HG03196 (cell line): Measurements from ENCODE around the gene ARHGAP45.

Experiments
- ATAC-seq: cut with Tn5 transposase; IDR thresholded peaks from one replicate; pipeline ENCODE4 v1.9.1; 2021; ENCODE audit not compliant: unreplicated experiment

Gene ARHGAP45

DNA sequence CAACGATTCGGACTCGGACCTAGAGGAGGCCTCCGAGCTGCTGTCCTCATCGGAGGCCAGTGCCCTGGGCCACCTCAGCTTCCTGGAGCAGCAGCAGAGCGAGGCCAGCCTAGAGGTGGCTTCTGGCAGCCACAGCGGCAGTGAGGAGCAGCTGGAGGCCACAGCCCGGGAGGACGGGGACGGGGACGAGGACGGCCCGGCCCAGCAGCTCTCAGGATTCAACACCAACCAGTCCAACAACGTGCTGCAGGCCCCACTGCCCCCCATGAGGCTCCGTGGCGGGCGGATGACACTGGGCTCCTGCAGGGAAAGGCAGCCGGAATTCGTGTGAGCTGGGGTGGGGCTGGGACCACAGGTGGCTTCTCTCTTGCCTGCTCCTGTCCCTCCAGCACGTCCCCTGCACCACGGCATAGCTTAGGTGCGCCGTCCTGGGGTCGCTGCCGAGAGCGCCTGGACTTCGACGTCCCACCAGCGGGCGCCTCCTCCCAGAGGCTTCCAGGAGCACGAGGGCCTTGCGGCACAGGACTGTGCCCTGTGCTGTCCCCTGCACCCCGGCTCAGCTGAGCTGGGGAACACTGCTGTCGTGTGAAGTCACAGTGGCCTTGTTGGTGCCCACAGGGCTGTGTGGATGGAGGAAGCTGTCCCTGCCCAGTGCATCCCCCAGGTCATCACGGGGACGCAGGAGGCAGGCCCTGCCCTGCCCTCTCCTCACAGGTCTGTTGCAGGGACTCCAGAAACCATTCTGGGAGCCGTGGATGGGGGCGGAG, 18.9 kb downstream of the ARHGAP45 start:
- no peak for ATAC-seq

DNA sequence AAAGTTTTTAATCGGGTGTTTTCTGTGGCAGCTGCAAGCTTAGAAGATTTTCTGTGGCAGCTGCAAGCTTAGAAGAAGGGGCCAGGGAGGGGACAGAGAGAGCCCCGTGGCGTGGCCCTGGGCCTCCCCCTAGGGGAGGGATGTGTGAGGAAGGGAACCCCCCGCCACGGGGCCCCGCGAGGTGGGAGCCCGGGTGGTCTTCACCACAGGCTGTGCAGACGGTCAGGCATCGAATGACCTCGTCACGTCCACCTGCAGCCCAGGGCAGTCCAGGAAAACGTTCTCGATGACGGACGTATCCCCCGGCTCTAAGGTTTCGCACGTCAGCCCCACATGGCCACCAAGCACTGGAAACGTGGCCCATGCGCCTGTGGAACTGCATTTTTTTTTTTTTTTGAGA, 19.6 kb downstream of the ARHGAP45 start:
- no peak for ATAC-seq

DNA sequence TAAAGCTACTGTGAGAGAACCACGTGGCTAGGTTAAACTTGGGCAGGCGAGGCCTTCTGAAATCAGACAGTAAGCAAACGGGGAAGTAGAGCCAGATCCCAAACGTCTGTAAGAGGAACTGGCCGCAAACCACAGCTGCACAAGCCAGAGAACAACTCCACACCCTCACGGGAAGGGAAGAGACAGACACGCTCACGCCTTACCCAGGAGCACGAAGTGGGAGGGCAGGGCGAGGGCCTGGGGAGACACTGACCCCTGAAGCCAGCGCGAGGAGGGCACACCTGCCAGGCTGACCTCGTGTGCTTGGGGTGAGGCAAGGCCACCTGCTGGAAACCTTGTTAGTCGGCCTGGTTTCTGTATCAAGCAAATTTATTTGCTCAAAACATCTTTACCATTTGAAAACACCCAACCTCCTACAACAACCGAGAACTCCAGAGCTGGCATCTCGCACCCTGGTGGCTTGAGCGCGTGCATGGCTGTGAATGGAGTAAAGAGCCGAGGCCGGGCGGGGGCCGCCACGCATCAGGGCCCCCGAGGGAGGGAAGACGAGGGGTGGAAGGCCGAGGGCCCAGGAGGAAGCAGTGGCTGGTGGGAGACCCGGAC, 20.9 kb downstream of the ARHGAP45 start:
- no peak for ATAC-seq

DNA sequence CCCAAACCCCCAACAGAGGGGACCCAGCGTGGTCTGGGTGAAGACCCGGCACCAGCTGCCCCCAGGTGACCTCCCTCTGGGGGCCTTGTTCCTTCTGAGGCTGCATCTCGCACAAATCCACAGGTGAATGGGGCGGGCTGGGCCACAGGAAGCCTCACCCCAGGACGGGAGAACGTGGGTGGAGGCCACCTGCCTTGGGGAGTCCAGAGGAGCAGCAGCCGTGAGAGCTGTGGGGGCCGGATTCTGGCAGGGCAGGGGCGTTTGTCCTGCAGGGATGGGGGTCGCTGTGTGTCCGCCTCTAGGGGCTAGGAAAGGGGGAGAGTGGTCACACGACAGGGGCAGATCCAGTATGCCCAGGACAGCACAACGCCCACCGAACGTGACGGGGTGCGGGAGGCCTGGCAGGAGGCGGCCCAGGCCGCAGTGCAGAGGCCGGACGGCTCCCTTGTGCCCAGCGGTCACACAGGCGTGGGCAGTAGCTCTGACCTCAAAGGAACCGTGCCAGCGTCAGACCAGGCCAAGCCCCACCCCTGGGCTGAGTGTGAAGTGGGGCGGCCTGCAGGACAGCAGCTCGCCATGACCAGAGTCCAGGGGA, 21.5 kb downstream of the ARHGAP45 start:
- ATAC-seq, result no peak

DNA sequence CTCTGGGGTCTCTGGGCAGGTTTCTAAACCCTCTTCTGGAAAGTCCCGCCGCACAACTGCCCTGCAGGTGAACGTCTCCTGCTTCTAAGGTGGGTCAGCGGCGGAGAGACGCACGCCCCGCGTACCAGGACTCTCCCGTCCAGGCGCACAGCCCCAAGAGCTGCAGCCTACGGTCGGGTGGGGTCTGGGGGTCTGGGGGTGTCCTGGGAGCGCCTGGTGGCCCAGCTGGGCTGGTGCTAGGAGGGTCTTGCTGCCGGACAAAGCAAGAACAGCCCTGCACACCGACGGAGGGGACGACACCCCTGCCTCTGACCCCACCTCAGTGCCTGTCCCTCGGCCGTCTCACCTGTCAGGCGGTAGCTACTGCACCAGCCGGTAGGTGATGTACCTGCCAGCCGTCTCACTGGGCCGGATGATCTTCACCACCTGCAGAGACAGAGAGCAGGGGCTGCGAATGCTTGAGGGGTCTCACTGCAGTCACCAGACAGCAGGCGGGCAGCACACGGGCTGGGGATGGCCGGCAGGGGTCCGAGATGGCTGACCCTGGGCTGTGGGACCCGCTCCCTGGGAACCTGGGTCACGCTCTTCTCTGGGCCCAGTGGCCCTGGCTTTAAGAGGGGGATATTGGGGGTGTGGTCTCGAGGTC, 22.3 kb downstream of the ARHGAP45 start:
- no peak for ATAC-seq

GRCh38 chr19:1089891-1090290, 22.9 kb downstream of the ARHGAP45 start:
- no peak for ATAC-seq

DNA sequence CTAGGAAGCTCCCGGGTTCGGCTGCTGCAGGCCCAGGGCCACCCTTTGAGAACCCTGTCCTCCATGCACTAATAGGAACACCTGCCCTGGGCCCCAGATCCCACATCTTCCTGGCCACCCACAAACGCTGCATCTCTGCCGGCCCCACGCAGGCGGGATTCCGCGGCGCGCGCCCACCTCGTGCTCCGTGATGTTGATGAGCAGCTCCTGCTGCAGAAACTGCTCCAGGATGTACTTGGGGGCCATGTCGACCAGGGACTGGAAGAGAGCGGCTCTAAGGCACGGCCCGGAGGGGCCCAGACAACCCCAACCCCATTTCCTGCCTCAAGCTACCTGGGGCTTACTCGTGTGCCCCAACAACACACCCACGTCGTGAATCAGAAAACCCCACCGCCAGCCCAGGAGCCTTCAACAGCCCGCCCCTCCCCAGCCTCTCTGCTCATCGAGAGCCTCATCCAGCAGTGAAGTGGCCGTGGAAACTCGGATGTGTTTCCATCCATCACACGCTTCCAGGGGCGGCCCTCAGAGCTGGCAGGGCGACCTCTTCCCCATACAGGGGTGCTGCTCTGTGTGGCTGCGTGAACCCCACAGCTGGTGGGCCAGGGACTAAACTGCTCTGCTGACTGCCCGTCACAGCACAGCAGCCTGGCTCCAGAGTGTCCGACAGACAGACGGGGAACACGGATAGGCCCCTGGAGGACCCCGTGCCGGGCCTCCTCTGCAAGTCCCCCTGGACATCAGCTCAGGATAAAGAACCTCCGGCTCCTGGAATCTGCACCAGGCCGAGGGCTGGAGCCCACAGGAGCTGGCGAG, 24.0 kb downstream of the ARHGAP45 start:
- no peak for ATAC-seq

DNA sequence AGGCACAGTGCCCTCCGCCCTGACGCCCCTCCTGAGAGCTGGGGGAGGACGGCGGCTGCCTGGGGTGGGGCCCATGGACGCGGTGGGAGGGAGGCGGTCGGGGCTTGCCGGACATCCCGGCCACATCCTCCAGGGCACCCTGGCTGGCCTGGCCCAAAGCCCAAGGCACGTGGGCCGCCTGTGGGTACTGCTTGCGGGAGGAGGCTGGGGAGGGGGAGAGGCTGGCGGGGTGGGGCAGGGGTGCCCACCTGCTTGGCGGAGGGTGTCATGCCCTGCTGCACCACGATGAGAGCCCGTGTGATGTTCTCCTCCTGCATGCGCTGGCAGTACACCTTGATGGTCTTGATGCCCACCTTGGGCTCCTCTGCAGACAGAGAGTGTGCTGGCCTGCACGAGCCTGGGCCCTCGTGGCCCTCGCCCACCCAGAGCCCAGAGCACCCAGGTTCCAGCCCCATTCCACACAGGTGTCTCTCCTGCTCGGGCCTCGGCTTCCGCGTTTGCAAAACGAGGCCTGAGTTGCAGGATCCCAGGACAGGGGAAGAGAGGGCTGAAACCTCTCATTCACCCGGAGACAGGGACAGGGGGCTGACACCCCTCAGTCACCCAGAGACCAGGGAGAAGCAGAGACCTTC, 24.7 kb downstream of the ARHGAP45 start:
- no peak for ATAC-seq

- ATAC-seq, result no peak
Observed at GRCh38 chr19:1093330-1093729, 26.4 kb downstream of the ARHGAP45 start.

DNA sequence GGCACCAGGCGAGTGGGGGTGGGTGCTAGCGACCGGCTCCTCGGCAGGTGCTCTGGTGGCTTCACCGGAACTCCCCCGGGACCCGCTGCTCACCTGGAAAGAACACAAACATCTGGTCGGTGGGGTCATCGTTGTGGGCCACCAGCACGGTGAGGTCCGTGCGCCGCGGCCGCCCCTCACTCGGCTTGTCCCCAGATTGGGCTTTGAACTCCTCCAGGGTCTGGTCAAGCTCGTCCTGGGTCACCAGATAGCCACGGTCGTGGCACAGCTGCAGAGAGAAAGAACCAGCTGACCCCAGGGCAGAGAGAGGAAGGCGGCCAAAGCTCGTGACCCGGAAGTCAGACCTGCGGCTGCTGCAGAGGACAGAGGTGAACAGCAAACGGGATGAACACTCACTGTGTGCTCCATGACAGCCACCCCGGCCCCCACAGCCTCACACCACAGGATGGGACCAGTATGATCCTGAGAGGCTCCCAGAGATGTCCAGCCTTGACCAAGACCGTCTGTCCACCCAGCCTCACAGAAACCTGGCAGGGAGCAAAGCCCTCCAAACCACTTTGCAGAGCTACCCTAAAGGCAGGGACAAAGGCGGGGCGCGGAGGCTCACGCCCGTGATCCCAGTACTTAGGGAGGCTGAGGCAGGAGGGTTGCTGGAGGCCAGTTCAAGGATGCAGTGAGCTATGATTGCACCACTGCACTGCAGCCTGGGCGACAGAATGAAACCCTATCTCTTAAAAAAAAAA, 27.0 kb downstream of the ARHGAP45 start:
- ATAC-seq, result no peak

DNA sequence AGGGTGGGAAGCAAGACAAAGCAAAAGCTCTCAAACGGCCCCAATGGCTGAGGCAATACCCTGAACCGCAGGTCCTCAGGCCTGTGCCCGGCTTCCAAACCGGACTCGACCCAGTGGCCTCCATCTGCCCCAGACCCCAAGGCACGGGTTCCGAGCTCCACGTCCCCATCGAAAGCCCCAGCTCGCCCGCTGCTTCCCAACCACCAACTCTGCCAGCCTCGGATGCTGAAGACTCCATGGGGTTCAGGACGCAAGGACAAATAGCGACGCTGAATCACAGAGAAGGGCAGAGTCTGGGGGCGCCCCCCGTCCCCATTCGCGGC, 27.6 kb downstream of the ARHGAP45 start:
- no peak for ATAC-seq

DNA sequence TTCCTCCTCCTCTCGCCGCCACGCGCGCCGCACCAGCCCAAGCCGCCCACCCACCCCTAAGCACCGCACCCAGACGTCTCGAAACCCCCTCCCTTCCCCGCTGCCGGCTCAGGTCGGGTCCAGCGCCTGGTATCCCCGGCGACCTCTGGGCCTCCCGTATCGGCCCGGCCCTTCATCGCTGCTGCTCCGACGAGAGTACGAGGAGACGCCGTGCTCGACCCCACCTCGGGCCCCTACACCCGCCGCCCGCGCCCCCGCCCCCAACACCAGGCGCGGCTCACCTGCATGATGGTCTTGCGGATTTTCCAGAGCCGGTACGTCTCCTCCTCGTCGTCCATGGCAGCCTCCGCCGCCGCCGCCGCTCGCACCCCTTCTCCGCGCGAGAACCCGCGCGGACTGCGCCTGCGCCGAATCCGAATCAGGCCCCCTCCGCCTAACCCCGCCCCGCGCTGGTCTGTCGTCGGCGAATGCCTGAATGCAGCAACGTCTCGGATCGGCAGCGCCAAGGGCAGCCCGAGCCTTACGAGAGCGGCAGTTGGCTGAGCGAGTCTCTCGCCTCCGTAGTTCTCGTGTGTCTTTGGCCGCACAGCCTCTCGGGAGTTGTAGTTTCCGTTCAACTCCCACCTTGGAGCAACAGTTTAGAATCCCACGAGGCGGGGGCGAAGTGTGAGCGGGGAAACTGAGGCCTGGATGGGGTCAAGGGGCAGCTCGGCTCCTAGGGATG, 28.2 kb downstream of the ARHGAP45 start, which contains the start of gene POLR2E:
POLR2E (minus strand) TSS at position 398 of the 724 bp plus-strand sequence; CDS start at position 338, 60 bp downstream.
- peak; percentile 87 for ATAC-seq

- no peak for ATAC-seq
Observed at GRCh38 chr19:1097810-1098176, 30.8 kb downstream of the ARHGAP45 start.

DNA sequence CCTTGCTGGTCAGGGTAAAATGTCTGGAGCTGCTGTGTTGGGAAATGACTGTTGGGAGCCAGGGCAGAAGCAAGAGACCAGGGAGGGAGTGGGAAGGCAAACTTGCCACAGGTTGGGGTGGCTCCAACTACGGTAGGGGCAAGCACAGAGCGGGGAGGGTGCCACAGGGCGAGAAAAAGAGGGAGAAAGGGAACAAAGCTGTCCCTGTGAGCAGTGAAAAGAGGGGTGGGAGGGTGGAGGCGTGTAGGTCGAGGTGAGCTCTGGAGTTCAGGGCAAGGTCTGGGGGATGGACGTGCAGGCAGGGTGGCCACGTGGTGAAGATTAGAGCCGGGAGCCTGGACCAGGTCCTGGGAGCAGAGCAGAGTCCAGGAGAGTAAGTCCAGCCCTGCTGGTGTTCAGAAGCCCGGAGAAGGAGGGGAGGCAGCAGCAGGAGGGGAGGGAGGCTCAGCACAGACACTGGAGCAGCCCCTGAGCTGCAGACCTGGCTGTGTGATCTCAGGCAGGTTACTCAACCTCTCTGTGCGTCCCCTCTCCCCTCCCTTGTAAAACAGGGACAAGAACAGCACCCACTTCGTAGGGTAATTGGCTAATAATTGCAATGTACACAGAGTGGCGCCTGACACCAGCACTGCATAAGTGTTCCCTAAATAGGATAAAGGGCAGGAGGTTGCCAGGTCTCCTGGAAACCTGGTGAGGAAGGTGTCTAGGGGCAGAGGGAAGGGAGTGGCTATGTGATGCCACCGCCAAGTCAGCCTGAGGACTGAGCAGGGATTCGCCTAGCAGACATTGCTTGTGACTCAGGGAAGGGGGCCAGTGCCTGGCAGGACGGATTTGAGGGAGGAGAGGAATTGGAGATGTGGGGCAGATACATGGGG, 31.4 kb downstream of the ARHGAP45 start:
- ATAC-seq, result no peak

GRCh38 chr19:1101337-1101698, 34.4 kb downstream of the ARHGAP45 start:
- no peak for ATAC-seq

DNA sequence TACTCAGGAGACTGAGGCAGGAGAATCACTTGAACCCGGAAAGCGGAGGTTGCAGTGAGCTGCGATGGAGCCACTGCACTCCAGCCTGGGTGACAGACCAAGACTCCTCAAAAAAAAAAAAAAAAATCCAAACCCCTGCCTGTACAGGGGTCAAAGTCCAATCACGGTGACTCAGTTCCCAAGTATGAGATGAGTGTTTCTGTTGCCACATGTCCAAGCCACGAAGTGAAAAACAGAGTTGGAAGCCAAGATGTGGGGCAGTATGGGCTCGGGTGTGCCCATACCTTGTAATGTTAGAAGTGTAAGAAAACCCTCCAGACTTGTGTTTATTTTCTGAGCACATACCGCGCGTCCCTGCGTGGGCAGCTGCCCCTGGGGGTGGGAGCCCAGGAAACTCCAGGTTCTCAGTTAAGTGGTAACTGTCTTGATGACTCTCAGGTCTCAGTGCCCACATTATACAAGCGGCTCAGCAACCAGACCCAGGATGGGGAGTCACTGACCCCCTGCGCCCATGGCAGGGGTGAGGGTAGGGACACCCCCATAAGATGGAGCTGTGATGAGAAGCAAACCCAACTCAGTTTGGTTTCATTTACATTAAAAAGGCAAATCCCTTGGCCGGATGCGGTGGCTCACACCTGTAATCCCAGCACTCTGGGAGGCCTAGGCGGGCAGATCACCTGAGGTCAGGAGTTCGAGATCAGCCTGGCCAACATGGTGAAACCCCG, 35.6 kb downstream of the ARHGAP45 start:
- peak; percentile 21 for ATAC-seq

- ATAC-seq, result no peak
Observed at GRCh38 chr19:1103132-1103707, 36.3 kb downstream of the ARHGAP45 start.
